Measurements from ENCODE around the gene LTBP1. TPM values are rescaled to one million over a fixed set of nuclear protein-coding genes. Genes with fewer than 3 reads are reported as not detected.

LTBP1 gene
- total and polyA plus RNA-seq, 4 donors: 5.8 to 57.6 (median 10.2) TPM

GRCh38 chr2:32962690-32963089 is 15.9 kb downstream of the LTBP1 start:
- no peak overlapping the region for H3K4me3 ChIP-seq (ENCODE audit: low read depth in 1 of 3, low read length in 3 of 3)
- no peak for DNase-seq (ENCODE audit: low spot score)
- TF ChIP-seq ZBTB33 (IDR thresholded peaks at IDR 0.05) (no peak), CTCF (IDR thresholded peaks at IDR 0.05; ENCODE audit: low read depth, low read length, missing input control) (no peak), JUND (IDR thresholded peaks at IDR 0.05) (no peak), HNF4A (conservative IDR thresholded peaks at IDR 0.05) (no peak), RAD21 (IDR thresholded peaks at IDR 0.05) (no peak), SP1 (IDR thresholded peaks at IDR 0.05) (no peak), EGR1 (IDR thresholded peaks at IDR 0.05; ENCODE audit: low read depth in 2 of 2) (no peak), NR2F2 (IDR thresholded peaks at IDR 0.05) (no peak), YY1 (IDR thresholded peaks at IDR 0.05) (no peak)
- H3K36me3 ChIP-seq (ENCODE audit: control insufficient read depth in 4 of 4, insufficient read depth in 3 of 4, low read depth in 1 of 4, low read length in 3 of 4): no peaks in the 10 kb centered on the region
- H3K27me3 ChIP-seq (ENCODE audit: control insufficient read depth in 4 of 4, insufficient read depth in 4 of 4, low read length in 3 of 4): no peaks in the 10 kb centered on the region
- 65% methylated on average over 3 of the region's 3 CpGs for WGBS
- peaks cover 0 to 2% (median 0%) of the 10 kb centered on the region in 4 donors for H3K4me1 ChIP-seq (ENCODE audit: control insufficient read depth in 4 of 4, insufficient read depth in 4 of 4, low read length in 3 of 4)
- no peaks in the 10 kb centered on the region for H3K9me3 ChIP-seq (ENCODE audit: control insufficient read depth in 4 of 4, low read length in 3 of 4)
- no peak overlapping the region for H3K9ac ChIP-seq (ENCODE audit: low read depth in 1 of 2, low read length in 2 of 2)
- no peak overlapping the region for H3K27ac ChIP-seq (ENCODE audit: low read depth in 1 of 2, low read length in 2 of 2)

GRCh38 chr2:32963941-32964340 is 17.2 kb downstream of the LTBP1 start:
- Histone ChIP-seq H3K27ac (ENCODE audit: low read depth in 1 of 2, low read length in 2 of 2) (no peak overlapping the region), H3K4me1 (ENCODE audit: control insufficient read depth in 4 of 4, insufficient read depth in 4 of 4, low read length in 3 of 4) (peaks cover 0 to 2% (median 0%) of the 10 kb centered on the region in 4 donors), H3K27me3 (ENCODE audit: control insufficient read depth in 4 of 4, insufficient read depth in 4 of 4, low read length in 3 of 4) (no peaks in the 10 kb centered on the region), H3K4me3 (ENCODE audit: low read depth in 1 of 3, low read length in 3 of 3) (no peak overlapping the region), H3K9ac (ENCODE audit: low read depth in 1 of 2, low read length in 2 of 2) (no peak overlapping the region), H3K36me3 (ENCODE audit: control insufficient read depth in 4 of 4, insufficient read depth in 3 of 4, low read depth in 1 of 4, low read length in 3 of 4) (no peaks in the 10 kb centered on the region), H3K9me3 (ENCODE audit: control insufficient read depth in 4 of 4, low read length in 3 of 4) (no peaks in the 10 kb centered on the region)
- TF ChIP-seq YY1 (IDR thresholded peaks at IDR 0.05) (no peak), MAX (IDR thresholded peaks at IDR 0.05) (no peak), HNF4G (IDR thresholded peaks at IDR 0.05) (no peak), EGR1 (IDR thresholded peaks at IDR 0.05; ENCODE audit: low read depth in 2 of 2) (no peak), RAD21 (IDR thresholded peaks at IDR 0.05) (no peak), ZBTB33 (IDR thresholded peaks at IDR 0.05) (no peak), ATF3 (IDR thresholded peaks at IDR 0.05) (no peak), RXRA (IDR thresholded peaks at IDR 0.05) (no peak), FOXA2 (IDR thresholded peaks at IDR 0.05) (no peak), HNF4A (conservative IDR thresholded peaks at IDR 0.05) (no peak)
- DNase-seq (ENCODE audit: low spot score): no peak
- 86% methylated on average over 3 of the region's 3 CpGs for WGBS

Data from liver (tissue), 9 donors.